ENCODE data around the gene ERVFRD-1. TPM values are rescaled to one million over a fixed set of nuclear protein-coding genes. Genes with fewer than 3 reads are reported as not detected.
"Not testable (repeated sequence)": the region's sequence is repeated elsewhere in the genome, so short reads cannot be mapped to it uniquely, and the experiment has no call there.

Gene ERVFRD-1
- total and polyA plus RNA-seq, 12 donors, result 0.01 to 0.23 (median 0.09) TPM; not detected in 8

GRCh38 chr6:11089695-11090094 lies 21.8 kb downstream of the ERVFRD-1 start:
- Histone ChIP-seq H3K27me3 (peaks cover 0 to 5% (median 0%) of the 10 kb centered on the region in 7 donors), H3K27ac (no peak overlapping the region), H3K36me3 (no peaks in the 10 kb centered on the region), H3K9me3 (no peaks in the 10 kb centered on the region), H3K4me1 (peaks cover 0 to 9% (median 7%) of the 10 kb centered on the region in 9 donors), H3K4me3 (no peak overlapping the region)
- ATAC-seq (no peak), DNase-seq (no peak)
- intact Hi-C loops (cut with DNase I), result no loop called here
- TF ChIP-seq CTCF (IDR thresholded peaks at IDR 0.05), result no peak
- 86 to 100% methylated on average over 1 of the region's 1 CpG for WGBS, 2 donors

GRCh38 chr6:11087141-11087812 lies 24.2 kb downstream of the ERVFRD-1 start:
- H3K4me1 ChIP-seq; H3K27me3 ChIP-seq; H3K9me3 ChIP-seq; DNase-seq; intact Hi-C loops (cut with DNase I); ATAC-seq; H3K4me3 ChIP-seq; H3K27ac ChIP-seq; H3K36me3 ChIP-seq: not testable (repeated sequence)
- WGBS, 2 donors, result 88 to 94% methylated on average over 46 to 47 of the region's 47 CpGs

- intact Hi-C loops (cut with DNase I), result no loop called here
- Histone ChIP-seq H3K9me3 (no peaks in the 10 kb centered on the region), H3K36me3 (no peaks in the 10 kb centered on the region), H3K4me3 (no peak overlapping the region), H3K27ac (no peak overlapping the region), H3K27me3 (peaks cover 0 to 5% (median 0%) of the 10 kb centered on the region in 7 donors), H3K4me1 (no peaks in the 10 kb centered on the region)
- ATAC-seq (no peak), DNase-seq (no peak)
- WGBS, 2 donors, result 48 to 50% methylated on average over 3 of the region's 3 CpGs
- TF ChIP-seq CTCF (IDR thresholded peaks at IDR 0.05), result no peak
Observed at GRCh38 chr6:11085758-11086435, 25.6 kb downstream of the ERVFRD-1 start.

GRCh38 chr6:11083956-11084355 lies 27.6 kb downstream of the ERVFRD-1 start:
- Histone ChIP-seq H3K36me3 (no peaks in the 10 kb centered on the region), H3K4me3 (no peak overlapping the region), H3K27me3 (peaks cover 0 to 5% (median 0%) of the 10 kb centered on the region in 7 donors), H3K27ac (no peak overlapping the region), H3K4me1 (no peaks in the 10 kb centered on the region), H3K9me3 (no peaks in the 10 kb centered on the region)
- ATAC-seq (no peak), DNase-seq (no peak)
- intact Hi-C loops (cut with DNase I), result no loop called here
- no peak for TF ChIP-seq CTCF (IDR thresholded peaks at IDR 0.05)
- WGBS, 2 donors, result 87 to 93% methylated on average over 5 of the region's 5 CpGs

GRCh38 chr6:11083491-11083890 lies 28.0 kb downstream of the ERVFRD-1 start:
- ATAC-seq, result no peak
- Histone ChIP-seq H3K4me1 (no peaks in the 10 kb centered on the region), H3K27me3 (peaks cover 0 to 5% (median 0%) of the 10 kb centered on the region in 7 donors), H3K9me3 (no peaks in the 10 kb centered on the region), H3K4me3 (no peak overlapping the region), H3K36me3 (no peaks in the 10 kb centered on the region), H3K27ac (no peak overlapping the region)
- intact Hi-C loops (cut with DNase I), result no loop called here
- DNase-seq, result no peak
- no peak for TF ChIP-seq CTCF (IDR thresholded peaks at IDR 0.05)
- WGBS, 2 donors, result 79 to 80% methylated on average over 4 of the region's 4 CpGs
